Pulmonary artery endothelial cell (primary cell): ENCODE results near the gene IL3. TPM values are rescaled to one million over a fixed set of nuclear protein-coding genes. Genes with fewer than 3 reads are reported as not detected.
A peak's percentile ranks its signal among the peaks of the same experiment; 100 is the strongest.

Experiments
- DNase-seq: peaks from one replicate; pipeline ENCODE4 v3.0.0-alpha.2; 2011; ENCODE audit warnings: low read depth, low spot score
- total RNA-seq: library from RNA; depleted of rRNA; stranded (reverse); fragments of >200 nt; gene quantifications from 2 replicates; pipeline ENCODE4 v1.2.3, GENCODE V29; 2014

IL3 gene
- total RNA-seq, 1 donor from 2014 or later, result not detected

GRCh38 chr5:132072070-132072469, 11.6 kb downstream of the IL3 start:
- DNase-seq, result no peak

DNA sequence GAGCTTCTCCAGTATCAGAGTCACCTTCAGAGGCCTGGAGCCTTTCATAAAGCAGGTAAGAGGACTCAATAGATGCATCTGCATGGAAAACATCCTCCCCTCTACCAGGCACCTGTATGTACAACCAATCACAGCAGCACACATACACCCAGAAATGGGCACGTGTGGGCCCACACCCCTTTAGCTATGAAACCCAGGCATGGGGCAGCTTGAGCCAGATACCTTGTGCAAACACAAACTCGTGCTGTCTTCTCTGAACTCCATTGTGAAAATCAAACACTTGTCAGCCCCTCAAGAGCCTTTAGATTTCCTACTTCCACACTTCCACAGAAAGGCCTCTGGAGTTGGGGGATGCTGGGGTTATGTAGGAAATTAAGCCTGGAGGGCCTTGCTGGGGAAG, 12.1 kb downstream of the IL3 start:
- DNase-seq, result no peak

DNA sequence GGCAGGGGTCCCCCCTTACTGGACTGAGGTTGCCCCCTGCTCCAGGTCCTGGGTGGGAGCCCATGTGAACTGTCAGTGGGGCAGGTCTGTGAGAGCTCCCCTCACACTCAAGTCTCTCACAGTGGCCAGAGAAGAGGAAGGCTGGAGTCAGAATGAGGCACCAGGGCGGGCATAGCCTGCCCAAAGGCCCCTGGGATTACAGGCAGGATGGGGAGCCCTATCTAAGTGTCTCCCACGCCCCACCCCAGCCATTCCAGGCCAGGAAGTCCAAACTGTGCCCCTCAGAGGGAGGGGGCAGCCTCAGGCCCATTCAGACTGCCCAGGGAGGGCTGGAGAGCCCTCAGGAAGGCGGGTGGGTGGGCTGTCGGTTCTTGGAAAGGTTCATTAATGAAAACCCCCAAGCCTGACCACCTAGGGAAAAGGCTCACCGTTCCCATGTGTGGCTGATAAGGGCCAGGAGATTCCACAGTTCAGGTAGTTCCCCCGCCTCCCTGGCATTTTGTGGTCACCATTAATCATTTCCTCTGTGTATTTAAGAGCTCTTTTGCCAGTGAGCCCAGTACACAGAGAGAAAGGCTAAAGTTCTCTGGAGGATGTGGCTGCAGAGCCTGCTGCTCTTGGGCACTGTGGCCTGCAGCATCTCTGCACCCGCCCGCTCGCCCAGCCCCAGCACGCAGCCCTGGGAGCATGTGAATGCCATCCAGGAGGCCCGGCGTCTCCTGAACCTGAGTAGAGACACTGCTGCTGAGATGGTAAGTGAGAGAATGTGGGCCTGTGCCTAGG, 13.0 kb downstream of the IL3 start, which contains the start of gene CSF2:
TSS of gene CSF2 (plus strand) at position 559 of the 783 bp plus-strand sequence. CDS start at position 594, 35 bp downstream.
- no peak for DNase-seq

DNA sequence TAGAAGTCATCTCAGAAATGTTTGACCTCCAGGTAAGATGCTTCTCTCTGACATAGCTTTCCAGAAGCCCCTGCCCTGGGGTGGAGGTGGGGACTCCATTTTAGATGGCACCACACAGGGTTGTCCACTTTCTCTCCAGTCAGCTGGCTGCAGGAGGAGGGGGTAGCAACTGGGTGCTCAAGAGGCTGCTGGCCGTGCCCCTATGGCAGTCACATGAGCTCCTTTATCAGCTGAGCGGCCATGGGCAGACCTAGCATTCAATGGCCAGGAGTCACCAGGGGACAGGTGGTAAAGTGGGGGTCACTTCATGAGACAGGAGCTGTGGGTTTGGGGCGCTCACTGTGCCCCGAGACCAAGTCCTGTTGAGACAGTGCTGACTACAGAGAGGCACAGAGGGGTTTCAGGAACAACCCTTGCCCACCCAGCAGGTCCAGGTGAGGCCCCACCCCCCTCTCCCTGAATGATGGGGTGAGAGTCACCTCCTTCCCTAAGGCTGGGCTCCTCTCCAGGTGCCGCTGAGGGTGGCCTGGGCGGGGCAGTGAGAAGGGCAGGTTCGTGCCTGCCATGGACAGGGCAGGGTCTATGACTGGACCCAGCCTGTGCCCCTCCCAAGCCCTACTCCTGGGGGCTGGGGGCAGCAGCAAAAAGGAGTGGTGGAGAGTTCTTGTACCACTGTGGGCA, 13.8 kb downstream of the IL3 start:
- DNase-seq, result no peak

DNA sequence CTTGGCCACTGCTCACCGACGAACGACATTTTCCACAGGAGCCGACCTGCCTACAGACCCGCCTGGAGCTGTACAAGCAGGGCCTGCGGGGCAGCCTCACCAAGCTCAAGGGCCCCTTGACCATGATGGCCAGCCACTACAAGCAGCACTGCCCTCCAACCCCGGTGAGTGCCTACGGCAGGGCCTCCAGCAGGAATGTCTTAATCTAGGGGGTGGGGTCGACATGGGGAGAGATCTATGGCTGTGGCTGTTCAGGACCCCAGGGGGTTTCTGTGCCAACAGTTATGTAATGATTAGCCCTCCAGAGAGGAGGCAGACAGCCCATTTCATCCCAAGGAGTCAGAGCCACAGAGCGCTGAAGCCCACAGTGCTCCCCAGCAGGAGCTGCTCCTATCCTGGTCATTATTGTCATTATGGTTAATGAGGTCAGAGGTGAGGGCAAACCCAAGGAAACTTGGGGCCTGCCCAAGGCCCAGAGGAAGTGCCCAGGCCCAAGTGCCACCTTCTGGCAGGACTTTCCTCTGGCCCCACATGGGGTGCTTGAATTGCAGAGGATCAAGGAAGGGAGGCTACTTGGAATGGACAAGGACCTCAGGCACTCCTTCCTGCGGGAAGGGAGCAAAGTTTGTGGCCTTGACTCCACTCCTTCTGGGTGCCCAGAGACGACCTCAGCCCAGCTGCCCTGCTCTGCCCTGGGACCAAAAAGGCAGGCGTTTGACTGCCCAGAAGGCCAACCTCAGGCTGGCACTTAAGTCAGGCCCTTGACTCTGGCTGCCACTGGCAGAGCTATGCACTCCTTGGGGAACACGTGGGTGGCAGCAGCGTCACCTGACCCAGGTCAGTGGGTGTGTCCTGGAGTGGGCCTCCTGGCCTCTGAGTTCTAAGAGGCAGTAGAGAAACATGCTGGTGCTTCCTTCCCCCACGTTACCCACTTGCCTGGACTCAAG, 14.6 kb downstream of the IL3 start:
- no peak for DNase-seq

- DNase-seq, result no peak
Measured at GRCh38 chr5:132075719-132076077, 15.2 kb downstream of the IL3 start.

DNA sequence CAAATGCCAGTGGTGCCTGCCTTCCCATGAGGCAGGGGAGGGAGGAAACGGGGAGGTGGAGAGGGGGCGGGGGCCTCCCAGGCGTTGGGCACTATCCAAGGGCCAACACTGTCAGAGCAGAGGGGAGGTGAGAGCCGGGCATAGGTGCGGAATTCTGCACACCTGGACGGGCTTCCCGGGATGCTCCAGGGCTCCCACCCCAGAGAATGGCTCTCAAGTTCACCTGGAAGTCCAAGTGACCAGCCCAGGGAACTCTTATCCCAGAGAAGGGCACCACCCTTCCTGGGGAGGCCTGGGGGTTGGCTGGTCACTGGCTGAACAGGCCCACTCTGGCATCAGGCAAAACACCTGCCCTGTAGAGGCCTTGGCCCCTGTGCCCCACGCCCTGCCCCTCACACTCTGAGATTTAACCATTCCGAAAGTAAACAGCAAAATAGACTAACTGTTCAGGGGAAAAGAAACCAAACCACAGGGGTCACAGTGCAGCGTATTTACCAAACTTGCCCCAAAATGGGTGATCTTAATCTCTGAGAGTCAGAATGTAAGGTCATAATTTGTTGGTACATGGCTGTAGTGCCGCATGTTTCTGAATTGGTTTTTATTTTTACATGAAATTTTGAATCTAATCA, 15.9 kb downstream of the IL3 start:
- DNase-seq, result no peak

GRCh38 chr5:132076983-132077382, 16.5 kb downstream of the IL3 start:
- DNase-seq, result no peak

DNA sequence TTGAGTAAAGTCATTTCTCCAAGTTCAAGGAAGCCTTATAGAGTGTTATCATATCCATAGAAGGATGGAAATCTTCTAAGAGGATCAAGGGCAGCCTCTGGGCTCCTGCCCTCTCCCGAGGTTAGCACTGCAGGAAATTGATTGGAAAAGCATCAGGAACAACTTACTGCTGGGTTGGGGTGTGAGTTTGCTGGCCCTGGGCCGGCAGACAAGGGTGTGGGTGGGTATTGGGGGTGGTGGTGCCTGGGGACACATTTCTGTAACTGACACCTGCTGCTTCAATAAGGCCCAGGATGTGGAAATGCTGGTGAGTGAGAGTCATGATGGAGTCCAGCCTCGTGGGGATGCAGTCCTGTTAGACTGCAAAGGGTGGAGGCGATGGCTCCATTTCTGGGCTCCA, 18.6 kb downstream of the IL3 start:
- no peak for DNase-seq

- no peak for DNase-seq
Measured at GRCh38 chr5:132079619-132080018, 19.2 kb downstream of the IL3 start.

- no peak for DNase-seq
Measured at GRCh38 chr5:132080595-132080994, 20.1 kb downstream of the IL3 start.

DNA sequence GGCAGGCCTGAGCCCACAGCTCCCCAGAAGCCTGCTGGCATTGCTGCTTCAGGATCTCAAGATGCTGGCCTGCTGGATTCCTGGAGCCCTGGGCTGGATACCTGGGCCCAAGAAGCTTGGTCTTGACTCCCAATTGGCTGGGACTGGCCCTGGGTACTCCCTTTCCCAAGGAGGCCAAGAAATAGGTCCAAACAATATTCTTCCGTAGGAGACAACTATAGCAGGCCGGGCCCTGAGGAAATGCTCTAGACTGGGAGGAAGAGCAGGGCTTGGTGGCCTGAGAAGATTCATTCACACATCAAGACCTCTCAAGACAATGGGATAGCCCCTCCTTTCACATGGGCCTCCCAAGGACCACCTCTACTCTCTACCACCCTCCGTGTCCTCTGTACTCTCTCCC, 21.0 kb downstream of the IL3 start:
- no peak for DNase-seq

DNA sequence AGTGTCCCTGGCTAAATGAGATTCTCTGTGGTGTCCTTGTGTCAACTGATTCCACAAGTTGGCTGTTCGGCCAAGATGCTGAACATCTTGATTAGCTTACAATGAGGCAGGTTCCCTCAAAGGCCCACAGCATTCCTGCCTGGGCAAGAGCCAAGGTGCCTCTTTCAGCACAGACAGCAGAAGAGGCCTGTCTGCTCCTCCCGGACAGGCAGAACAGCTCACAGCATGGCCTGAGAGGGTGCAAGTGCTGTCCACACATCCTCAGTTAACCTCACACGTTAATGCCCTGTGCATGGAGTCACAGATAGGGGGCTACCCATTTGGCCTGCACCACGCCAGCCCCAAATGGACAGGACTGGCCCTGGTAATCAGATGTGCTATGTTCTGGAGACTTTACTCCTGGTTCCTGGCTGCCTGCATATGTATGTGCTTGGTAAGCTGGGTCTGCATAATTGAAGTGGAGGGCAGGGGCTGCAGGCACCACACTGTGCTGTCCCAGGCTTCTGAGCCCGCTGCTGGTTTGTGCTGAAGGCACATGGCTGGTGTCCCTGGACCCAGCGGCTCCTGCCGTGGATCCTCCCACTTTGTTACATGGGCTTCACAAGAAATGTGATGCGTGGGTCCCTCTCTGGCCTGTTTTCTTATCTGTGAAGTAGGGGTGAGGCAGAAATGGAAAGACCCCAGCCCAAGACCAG, 22.0 kb downstream of the IL3 start:
- no peak for DNase-seq

DNA sequence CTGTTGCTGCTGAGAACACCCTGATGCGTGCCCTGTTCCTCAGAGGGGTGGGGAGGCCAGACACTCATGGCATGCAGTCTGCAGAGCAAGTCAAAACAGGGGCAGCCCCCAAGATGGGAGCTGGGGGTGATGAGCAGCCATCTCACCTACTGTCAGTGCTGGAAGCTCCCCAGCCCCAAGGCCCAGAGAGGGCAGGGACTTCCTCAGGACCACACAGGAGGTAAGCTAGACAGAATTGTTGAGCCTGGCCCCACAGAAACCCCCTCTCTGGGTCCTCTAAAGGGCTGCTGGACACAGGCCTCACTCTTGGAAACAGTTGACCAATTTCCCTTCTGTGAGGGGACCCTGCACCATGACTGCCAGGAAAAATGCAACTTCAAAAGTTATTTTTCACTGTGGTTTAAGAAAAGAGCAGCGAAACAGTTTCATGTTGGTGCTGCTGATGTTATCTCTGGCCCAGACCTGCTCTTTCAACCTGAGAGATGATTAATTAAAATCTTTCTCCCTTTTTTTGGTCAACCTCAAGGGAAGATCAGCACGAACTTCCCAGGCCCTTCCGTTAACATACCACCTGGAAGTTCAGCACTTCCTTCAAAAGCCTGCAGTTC, 22.7 kb downstream of the IL3 start:
- DNase-seq, result no peak

GRCh38 chr5:132085686-132086085, 25.2 kb downstream of the IL3 start:
- DNase-seq, result no peak

DNA sequence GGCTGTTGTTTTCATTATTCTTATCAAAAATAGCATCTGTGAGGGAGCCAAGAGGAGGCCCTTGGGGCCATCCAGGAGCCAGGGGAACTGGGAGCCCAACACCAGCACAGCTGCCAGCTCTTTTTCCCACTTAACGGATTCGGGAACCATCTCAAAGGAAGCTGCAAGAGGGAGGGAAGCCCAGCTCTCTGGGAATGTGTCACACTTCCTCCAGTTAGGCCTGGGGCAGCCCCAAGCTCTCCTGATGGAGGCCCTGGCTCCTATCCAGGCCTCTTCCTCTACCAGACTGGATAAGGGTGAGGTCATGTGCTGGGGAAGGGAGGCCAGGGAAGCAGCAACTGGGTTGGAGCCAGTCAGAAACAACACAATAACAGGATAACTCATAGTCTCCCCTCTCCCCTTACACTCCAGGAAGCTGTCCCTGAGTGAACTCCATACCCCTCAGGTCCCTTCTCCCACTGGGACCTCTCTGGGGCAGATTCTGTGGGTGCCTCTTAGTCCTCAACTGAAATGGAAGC, 25.9 kb downstream of the IL3 start:
- peak; percentile 99 for DNase-seq

- no peak for DNase-seq
Measured at GRCh38 chr5:132087176-132087575, 26.7 kb downstream of the IL3 start.

GRCh38 chr5:132087661-132088060, 27.2 kb downstream of the IL3 start:
- DNase-seq, result no peak

DNA sequence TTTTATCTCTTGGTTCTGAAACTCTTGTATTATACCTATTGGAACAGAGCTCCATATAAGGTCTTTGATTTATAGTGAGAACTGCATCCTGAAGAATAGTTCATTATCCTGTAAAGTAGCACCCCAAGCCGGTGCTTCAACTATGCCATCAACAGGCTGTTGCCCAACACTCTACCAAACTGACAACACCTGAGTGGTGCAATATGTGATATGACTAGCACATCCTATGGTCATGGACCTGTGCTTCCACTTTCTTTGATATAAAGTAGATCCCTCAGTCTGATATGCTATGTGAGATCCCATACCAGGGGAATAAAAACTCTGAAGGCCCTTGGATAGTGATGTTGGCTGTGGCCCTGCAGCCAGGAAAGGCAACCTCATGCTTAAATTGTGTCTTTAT, 28.9 kb downstream of the IL3 start:
- no peak for DNase-seq

DNA sequence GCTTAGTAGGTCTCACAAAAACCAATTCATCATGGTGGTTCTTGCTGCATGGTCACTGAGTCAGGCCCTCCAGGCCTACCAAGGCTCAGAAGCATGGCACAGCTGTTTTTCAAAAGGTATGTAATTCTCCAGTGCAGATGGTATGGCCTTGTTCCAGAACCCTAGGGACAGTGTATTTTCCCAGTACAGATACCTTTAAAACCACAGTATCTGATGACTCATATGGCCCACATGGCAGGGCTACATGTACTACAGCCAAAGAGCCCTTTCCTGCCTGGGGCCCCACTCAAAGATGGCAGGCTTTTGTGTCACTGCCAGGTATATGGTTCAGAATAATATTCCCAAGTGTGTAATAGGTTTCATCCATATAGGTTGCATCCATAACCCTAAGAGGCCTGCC, 29.7 kb downstream of the IL3 start:
- no peak for DNase-seq
